Measurements from ENCODE around the gene GRIN2A. TPM values are rescaled to one million over a fixed set of nuclear protein-coding genes. Genes with fewer than 3 reads are reported as not detected.

Gene GRIN2A
- total RNA-seq, 1 donor from 2014 or later = 0.56 TPM

- Histone ChIP-seq H3K9me3 (no peaks in the 10 kb centered on the region), H3K4me3 (no peak overlapping the region), H3K36me3 (no peaks in the 10 kb centered on the region), H3K4me1 (peaks cover 6% of the 10 kb centered on the region), H3K27ac (no peak overlapping the region), H3K27me3 (ENCODE audit: low read depth) (no peaks in the 10 kb centered on the region)
- ATAC-seq = peak; percentile 28 to 39
- DNase-seq = no peak
- TF ChIP-seq CTCF (IDR thresholded peaks at IDR 0.05) = no peak
- intact Hi-C loops (cut with DNase I) = no loop called here
Observed at GRCh38 chr16:10080051-10080772, 102.0 kb downstream of the GRIN2A start.

- no peak for ATAC-seq
- Histone ChIP-seq H3K9me3 (no peaks in the 10 kb centered on the region), H3K4me1 (peaks cover 6% of the 10 kb centered on the region), H3K27ac (no peak overlapping the region), H3K36me3 (no peaks in the 10 kb centered on the region), H3K4me3 (no peak overlapping the region), H3K27me3 (ENCODE audit: low read depth) (no peaks in the 10 kb centered on the region)
- TF ChIP-seq CTCF (IDR thresholded peaks at IDR 0.05) = no peak
- no peak for DNase-seq
- intact Hi-C loops (cut with DNase I) = no loop called here
Observed at GRCh38 chr16:10078541-10078949, 103.7 kb downstream of the GRIN2A start.

- ATAC-seq (no peak), DNase-seq (no peak)
- H3K4me3 ChIP-seq = no peak overlapping the region
- H3K36me3 ChIP-seq = no peaks in the 10 kb centered on the region
- intact Hi-C loops (cut with DNase I) = no loop called here
- H3K27ac ChIP-seq = no peak overlapping the region
- no peak for TF ChIP-seq CTCF (IDR thresholded peaks at IDR 0.05)
- H3K27me3 ChIP-seq (ENCODE audit: low read depth) = no peaks in the 10 kb centered on the region
- no peaks in the 10 kb centered on the region for H3K9me3 ChIP-seq
- H3K4me1 ChIP-seq = peaks cover 6% of the 10 kb centered on the region
Observed at GRCh38 chr16:10077861-10078260, 104.4 kb downstream of the GRIN2A start.

GRCh38 chr16:10076037-10076436, 106.2 kb downstream of the GRIN2A start:
- DNase-seq (no peak), ATAC-seq (no peak)
- intact Hi-C loops (cut with DNase I) = no loop called here
- Histone ChIP-seq H3K4me1 (peaks cover 6% of the 10 kb centered on the region), H3K4me3 (no peak overlapping the region), H3K27me3 (ENCODE audit: low read depth) (no peaks in the 10 kb centered on the region), H3K9me3 (no peaks in the 10 kb centered on the region), H3K36me3 (no peaks in the 10 kb centered on the region), H3K27ac (no peak overlapping the region)
- no peak for TF ChIP-seq CTCF (IDR thresholded peaks at IDR 0.05)

- TF ChIP-seq CTCF (IDR thresholded peaks at IDR 0.05) = no peak
- DNase-seq (no peak), ATAC-seq (no peak)
- H3K36me3 ChIP-seq = no peaks in the 10 kb centered on the region
- H3K27me3 ChIP-seq (ENCODE audit: low read depth) = no peaks in the 10 kb centered on the region
- H3K27ac ChIP-seq = no peak overlapping the region
- H3K9me3 ChIP-seq = no peaks in the 10 kb centered on the region
- intact Hi-C loops (cut with DNase I) = no loop called here
- no peak overlapping the region for H3K4me3 ChIP-seq
- H3K4me1 ChIP-seq = no peaks in the 10 kb centered on the region
Observed at GRCh38 chr16:10070591-10070990, 111.6 kb downstream of the GRIN2A start.

All from lower lobe of right lung (tissue), 2 donors.